HUES48 (cell line): ENCODE measurements around the gene MEGF6.

ENCODE experiments used
- H3K27ac ChIP-seq: one replicate; pipeline ENCODE4 v1.7.0; 2013; ENCODE audit warnings: low read depth, low read length, inconsistent platforms
- H3K27me3 ChIP-seq: 2 replicates; pipeline ENCODE4 v1.6.1; 2013; ENCODE audit warnings: mild to moderate bottlenecking, low read length; ENCODE audit not compliant: control insufficient read depth, insufficient read depth
- H3K36me3 ChIP-seq: 2 replicates; pipeline ENCODE4 v1.6.1; 2013; ENCODE audit warnings: low read length; ENCODE audit not compliant: control insufficient read depth, insufficient read depth
- H3K4me1 ChIP-seq: 2 replicates; pipeline ENCODE4 v1.6.1; 2013; ENCODE audit warnings: mild to moderate bottlenecking, low read length; ENCODE audit not compliant: control insufficient read depth, insufficient read depth
- H3K4me3 ChIP-seq: 2 replicates; pipeline ENCODE4 v1.5.1; 2013; ENCODE audit warnings: mild to moderate bottlenecking, low read depth, low read length
- H3K9ac ChIP-seq: 2 replicates; pipeline ENCODE4 v1.6.1; 2013; ENCODE audit warnings: mild to moderate bottlenecking, low read depth, low read length, moderate library complexity
- H3K9me3 ChIP-seq: 2 replicates; pipeline ENCODE4 v1.6.1; 2013; ENCODE audit warnings: low read length; ENCODE audit not compliant: control insufficient read depth, insufficient read depth

Gene MEGF6

DNA sequence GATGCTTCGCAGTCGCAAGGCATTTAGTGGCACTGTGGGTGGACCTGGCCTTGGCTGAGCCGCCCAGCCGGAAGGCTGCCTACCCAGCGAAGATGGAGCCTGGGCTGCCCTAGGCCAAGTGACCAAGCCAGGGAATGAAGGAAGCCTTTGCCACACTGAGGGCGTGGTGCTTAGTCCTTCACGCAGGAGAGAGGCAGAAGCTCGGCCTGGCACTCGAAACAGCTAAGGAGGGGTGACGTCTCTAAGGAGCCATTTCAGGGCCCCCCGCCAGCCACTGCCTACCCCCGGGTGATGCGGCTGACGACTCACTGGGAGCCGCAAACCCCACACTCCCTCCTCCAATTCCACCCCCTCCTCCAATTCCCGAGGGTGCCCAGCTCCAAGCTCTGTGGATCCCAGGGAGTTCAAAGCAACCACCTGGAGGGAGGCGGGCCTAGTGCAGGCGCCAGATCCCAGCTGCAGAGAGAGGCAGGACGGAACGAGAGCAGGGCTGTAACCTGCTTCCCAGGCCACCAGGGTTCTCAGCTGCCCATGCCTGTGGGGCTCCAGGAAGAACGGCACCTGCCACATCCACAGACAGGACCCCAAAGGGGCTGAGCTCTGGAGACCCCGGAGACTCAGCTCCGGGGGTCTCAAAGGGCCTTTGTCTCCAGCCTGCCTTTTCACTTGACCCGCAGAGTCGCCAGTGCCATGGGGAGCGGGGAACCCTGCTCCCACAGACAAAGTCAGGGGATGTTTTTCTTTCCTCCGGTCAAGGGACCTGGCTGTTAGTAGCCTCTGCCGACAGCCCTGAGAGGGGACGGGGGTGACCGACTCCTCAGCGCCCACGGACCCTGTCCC, 81.0 kb downstream of the MEGF6 start:
- peaks cover 27% of the 10 kb centered on the region for H3K27me3 ChIP-seq
- H3K9me3 ChIP-seq, result no peaks in the 10 kb centered on the region
- H3K4me3 ChIP-seq, result peak overlapping the region; percentile 62
- no peak overlapping the region for H3K27ac ChIP-seq
- H3K9ac ChIP-seq, result no peak overlapping the region
- peaks cover 12% of the 10 kb centered on the region for H3K4me1 ChIP-seq
- H3K36me3 ChIP-seq, result no peaks in the 10 kb centered on the region

DNA sequence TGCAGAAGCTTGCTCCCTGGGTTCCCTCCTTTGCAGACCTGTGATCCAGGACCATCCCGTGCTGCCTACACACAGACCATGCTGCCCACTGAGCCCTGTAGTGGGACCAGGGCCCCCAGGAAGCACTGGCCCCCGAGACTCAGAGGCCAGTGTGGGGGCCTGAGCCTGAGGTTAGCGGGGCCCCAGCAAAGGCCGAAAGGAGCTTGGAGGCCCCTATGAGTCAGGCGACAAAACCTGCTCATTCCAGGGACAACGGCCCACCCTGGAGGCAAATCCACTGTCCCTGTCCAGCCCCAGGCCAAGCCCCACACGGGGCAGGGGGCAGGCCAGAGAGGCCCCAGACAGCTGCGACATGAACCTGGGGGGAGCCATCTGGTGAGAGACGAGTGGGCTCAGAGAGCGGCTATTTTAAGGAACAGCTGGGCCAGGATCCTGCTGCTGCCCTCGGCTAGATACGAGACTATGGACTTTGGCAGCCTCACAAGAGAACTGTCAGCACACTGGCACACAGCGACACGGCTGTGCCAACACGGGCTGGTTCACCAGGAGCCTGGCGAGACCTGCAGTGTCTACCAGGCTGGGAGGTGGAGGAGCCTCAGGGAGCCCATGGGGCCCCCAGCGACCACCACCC, 82.1 kb downstream of the MEGF6 start:
- Histone ChIP-seq H3K4me1 (peaks cover 12% of the 10 kb centered on the region), H3K9me3 (no peaks in the 10 kb centered on the region), H3K9ac (no peak overlapping the region), H3K4me3 (no peak overlapping the region), H3K27me3 (peaks cover 27% of the 10 kb centered on the region), H3K36me3 (no peaks in the 10 kb centered on the region), H3K27ac (no peak overlapping the region)

DNA sequence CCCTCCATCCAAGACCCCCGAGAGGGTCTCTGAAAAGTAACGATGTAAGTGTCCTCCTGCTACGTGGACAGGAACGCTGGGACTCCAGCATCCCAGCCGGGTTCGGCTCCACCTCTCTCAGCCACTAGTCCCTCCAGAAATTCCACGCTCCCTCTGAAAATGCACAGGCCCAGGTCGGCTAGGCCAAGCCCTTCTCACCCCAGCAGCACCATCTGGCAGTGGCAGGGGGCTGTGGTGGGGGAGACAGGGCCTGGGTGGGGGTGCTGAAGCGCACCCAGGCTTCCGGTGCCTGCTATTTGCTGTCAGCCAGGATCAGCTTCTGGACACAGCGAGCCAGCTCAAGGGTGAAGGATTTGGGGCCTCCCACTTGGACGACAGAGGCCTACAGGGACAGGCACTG, 83.5 kb downstream of the MEGF6 start:
- no peak overlapping the region for H3K4me3 ChIP-seq
- H3K9me3 ChIP-seq, result no peaks in the 10 kb centered on the region
- H3K9ac ChIP-seq, result no peak overlapping the region
- H3K27me3 ChIP-seq, result peaks cover 27% of the 10 kb centered on the region
- H3K36me3 ChIP-seq, result no peaks in the 10 kb centered on the region
- H3K4me1 ChIP-seq, result peaks cover 12% of the 10 kb centered on the region
- H3K27ac ChIP-seq, result no peak overlapping the region

DNA sequence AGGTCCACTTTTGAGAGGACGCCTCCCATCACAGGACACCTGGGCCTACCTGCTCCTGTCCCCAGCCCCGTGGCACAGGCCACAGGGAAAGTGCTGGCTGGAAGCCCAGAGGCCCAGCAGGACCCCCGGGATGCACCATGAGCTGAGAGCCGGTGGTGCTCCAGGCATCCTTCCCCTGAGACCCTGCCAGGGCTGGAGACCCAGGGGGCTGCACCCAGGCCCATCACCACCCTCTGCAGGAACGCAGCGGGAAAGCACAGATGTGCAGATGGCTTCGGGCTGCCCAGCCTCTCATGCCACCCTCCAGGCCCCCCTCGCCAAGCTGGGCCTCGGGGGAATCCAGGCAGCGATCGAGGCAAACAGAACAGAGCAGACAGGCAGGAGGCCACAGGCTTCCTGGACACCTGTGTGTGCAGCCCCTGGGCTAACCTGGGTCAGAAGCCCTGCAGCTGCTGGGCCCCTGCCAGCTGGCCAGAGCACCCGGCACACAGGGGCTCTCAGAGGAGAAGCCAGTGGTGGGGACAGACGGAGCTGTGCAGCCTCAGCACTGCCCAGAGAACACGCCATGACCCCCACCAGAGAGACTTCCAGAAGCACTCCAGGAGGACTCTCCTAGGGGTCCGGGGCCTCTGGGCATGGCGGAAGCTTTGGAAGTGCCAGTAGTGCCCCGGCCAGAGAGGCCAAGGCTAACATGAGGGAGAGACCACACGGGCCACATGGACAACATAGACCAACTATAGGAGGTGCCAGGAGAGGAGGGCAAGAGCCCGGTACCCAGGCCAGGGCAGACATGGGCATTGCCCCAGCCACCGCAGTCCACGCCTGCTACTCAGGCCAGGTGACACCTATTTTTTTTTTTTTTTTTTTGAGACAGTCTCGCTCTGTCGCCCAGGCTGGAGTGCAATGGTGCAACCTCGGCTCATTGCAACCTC, 85.5 kb downstream of the MEGF6 start:
- Histone ChIP-seq H3K9ac (no peak overlapping the region), H3K27ac (no peak overlapping the region)

DNA sequence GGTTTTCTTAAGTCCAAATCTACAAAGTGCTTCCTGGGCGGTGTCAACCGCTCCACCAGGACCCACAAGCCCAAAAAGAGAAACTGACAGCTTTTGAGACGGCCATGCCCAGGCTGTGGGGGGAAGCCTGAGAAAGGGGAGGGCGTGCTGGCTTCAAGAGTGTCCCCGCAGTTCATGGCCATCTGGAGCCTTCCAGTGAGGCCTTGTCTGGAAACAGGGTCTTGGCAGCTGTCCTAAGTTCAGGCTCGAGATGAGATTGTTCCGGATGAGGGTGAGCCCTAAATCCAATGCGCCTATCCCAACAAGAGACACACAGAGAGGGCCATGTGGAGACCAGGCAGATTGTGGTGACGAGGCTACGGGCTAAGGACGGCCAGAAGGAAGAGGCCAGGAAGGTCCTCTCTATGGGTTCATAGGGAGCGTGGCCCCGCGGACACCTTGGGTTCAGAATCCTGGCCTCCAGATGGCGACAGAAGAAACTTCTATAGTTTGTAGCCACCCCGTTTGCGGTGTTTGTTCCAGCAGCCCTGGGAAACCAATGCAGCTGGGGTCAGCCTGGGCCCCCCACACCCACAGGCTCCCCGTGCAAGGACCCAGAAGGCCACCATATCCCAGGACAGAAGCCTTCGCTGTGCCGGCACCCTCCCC, 86.6 kb downstream of the MEGF6 start:
- H3K4me1 ChIP-seq, result no peaks in the 10 kb centered on the region
- no peak overlapping the region for H3K9ac ChIP-seq

More for the DNA sequence above, 85.5 kb downstream of the MEGF6 start:
- H3K4me1 ChIP-seq, result peaks cover 8% of the 10 kb centered on the region
- H3K36me3 ChIP-seq, result no peaks in the 10 kb centered on the region
- peaks cover 16% of the 10 kb centered on the region for H3K27me3 ChIP-seq
- H3K9me3 ChIP-seq, result no peaks in the 10 kb centered on the region
- H3K4me3 ChIP-seq, result no peak overlapping the region

DNA sequence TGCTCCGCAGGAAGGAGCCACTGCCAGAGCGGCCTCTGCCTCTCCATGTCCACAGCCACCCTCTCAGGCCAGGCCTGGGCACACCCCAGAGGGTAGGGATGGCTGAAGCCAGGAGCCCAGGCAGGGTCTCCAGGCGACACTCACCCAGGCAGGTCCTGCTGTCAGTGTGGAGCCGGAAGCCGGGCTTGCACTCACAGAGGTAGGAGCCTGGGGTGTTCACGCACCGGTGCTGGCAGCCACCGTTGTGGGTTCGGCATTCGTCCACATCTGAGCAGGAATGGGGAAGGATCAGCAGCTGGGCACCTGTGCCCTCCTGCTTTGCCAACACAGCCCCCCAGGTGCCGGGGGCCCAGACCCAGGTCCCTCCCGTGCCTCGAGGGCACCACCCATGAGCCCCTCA, 87.3 kb downstream of the MEGF6 start:
- Histone ChIP-seq H3K9me3 (no peaks in the 10 kb centered on the region), H3K4me1 (no peaks in the 10 kb centered on the region), H3K27ac (no peak overlapping the region), H3K27me3 (no peaks in the 10 kb centered on the region; the same call in 1 of the 2 replicates), H3K36me3 (no peaks in the 10 kb centered on the region), H3K4me3 (no peak overlapping the region), H3K9ac (no peak overlapping the region)

More for the DNA sequence above, 86.6 kb downstream of the MEGF6 start:
- H3K36me3 ChIP-seq, result no peaks in the 10 kb centered on the region
- H3K4me3 ChIP-seq, result no peak overlapping the region
- H3K27me3 ChIP-seq, result peaks cover 7% of the 10 kb centered on the region
- no peaks in the 10 kb centered on the region for H3K9me3 ChIP-seq
- H3K27ac ChIP-seq, result no peak overlapping the region

DNA sequence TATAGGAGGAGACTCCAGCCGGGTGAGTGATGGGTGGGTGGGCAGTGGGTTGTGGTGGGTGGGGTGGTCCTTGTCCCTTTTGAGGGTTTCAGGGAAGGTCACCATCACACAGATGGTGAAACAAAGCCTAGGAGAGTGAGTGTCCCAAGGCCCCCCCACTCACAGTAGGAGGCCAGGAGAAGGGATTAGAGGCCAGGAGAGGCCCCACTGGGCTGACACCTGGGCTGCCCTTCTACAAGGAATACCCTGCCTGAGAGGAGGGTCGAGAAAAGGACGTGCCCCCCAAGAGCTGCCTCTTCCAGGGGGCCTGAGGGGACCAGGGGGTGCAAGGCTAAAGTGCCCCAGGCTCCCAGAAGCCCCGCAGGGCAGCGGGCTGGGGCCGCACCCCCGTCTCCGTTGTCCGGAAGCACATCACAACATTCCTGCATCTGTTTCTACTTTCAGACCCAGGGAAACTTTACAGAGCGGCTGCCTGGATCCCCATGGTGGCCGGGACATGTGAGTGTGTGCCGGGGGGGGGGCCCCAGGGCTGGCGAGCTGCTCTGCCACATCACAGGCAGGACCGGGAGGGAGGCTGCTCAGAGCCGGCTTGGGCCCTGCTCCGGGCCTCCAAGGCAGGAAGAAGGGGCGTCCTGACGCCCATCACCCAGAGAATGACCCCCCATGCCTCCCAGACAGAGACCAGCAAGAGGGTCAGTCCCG, 88.6 kb downstream of the MEGF6 start:
- Histone ChIP-seq H3K27ac (no peak overlapping the region), H3K36me3 (no peaks in the 10 kb centered on the region), H3K4me3 (no peak overlapping the region), H3K9me3 (no peaks in the 10 kb centered on the region; the same call in 1 of the 2 replicates), H3K9ac (no peak overlapping the region), H3K4me1 (no peaks in the 10 kb centered on the region), H3K27me3 (no peaks in the 10 kb centered on the region)

DNA sequence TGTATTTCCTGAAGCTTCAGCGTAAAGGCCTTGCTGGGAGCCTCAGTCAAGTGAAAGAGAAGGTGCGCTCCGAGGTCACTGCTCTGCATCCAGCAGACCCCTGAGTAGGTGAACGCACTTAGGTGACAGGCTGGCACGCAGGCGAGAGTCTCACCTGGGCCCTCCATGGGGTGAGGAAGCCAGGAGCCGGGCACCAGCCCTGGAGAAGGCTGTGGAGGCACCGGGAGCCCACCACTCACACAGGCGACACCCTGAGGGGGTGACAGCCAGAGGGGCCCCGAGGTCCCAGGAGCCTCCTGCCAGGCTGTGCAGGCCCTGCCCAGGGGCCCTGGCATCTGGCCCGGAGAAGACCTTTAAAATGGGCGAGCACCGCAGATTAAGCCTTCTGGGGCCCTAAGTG, 89.2 kb downstream of the MEGF6 start:
- H3K27ac ChIP-seq, result no peak overlapping the region
- no peaks in the 10 kb centered on the region; the same call in 1 of the 2 replicates for H3K9me3 ChIP-seq
- H3K36me3 ChIP-seq, result no peaks in the 10 kb centered on the region
- H3K9ac ChIP-seq, result no peak overlapping the region
- H3K27me3 ChIP-seq, result no peaks in the 10 kb centered on the region
- H3K4me3 ChIP-seq, result no peak overlapping the region
- H3K4me1 ChIP-seq, result no peaks in the 10 kb centered on the region

DNA sequence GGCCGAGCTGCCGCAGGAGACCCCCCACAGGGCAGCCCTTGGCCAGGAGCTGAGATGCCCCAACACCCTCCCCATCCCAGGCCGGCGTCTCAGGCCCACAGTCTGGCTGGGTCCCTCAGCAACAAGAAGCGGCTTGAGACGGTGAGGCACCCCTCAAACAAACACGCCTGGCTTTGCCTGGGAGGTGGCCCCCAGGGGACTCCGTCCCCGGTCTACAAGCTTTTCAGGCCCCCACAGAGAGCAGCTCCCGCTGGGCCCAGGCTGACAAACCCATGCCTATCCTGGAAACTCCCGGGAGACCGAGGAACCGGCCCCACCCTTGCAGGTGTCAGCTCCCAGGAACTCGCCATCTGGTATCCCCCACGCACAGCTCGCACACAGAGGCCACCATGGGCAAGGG, 89.9 kb downstream of the MEGF6 start:
- Histone ChIP-seq H3K9ac (no peak overlapping the region), H3K4me1 (no peaks in the 10 kb centered on the region), H3K27ac (no peak overlapping the region), H3K27me3 (no peaks in the 10 kb centered on the region), H3K36me3 (no peaks in the 10 kb centered on the region), H3K9me3 (no peaks in the 10 kb centered on the region; the same call in 1 of the 2 replicates), H3K4me3 (no peak overlapping the region)
